PFSK-1 (cell line): ENCODE results near the gene KCNJ2. TPM values are rescaled to one million over a fixed set of nuclear protein-coding genes. Genes with fewer than 3 reads are reported as not detected.
A peak's percentile ranks its signal among the peaks of the same experiment; 100 is the strongest.

Experiments used
- FOXP2 ChIP-seq: optimal IDR thresholded peaks from 2 replicates; pipeline ENCODE3; 2011; ENCODE audit warnings: borderline replicate concordance, control low read depth, inconsistent platforms; ENCODE audit not compliant: insufficient read depth; ENCODE audit errors: extremely low read length, extremely low read depth
- POLR2AphosphoS5 ChIP-seq: IDR thresholded peaks from 2 replicates; pipeline ENCODE4 v1.6.1; 2012; ENCODE audit warnings: low read depth, mild to moderate bottlenecking, control low read depth, low read length, moderate library complexity
- REST ChIP-seq, 2 experiments: IDR thresholded peaks; 2 replicates each; pipeline versions ENCODE4 v1.6.1 to v1.8.0; 2011 to 2012; ENCODE audit warnings: low read depth in 2 of 2, low read length in 2 of 2, control low read depth in 1 of 2, inconsistent platforms in 1 of 2, mild to moderate bottlenecking in 1 of 2, moderate library complexity in 1 of 2; ENCODE audit not compliant: insufficient read depth in 1 of 2
- SIN3A ChIP-seq: IDR thresholded peaks from 2 replicates; pipeline ENCODE4 v1.6.1; 2012; ENCODE audit warnings: mild to moderate bottlenecking, low read length, moderate library complexity, borderline replicate concordance; ENCODE audit not compliant: insufficient read depth
- TAF1 ChIP-seq: IDR thresholded peaks from 2 replicates; pipeline ENCODE4 v1.6.1; 2012; ENCODE audit warnings: low read length, control low read depth, borderline replicate concordance; ENCODE audit not compliant: insufficient read depth
- polyA plus RNA-seq: library from polyadenylated mRNA; unstranded; fragments of >200 nt; gene quantifications from one replicate; pipeline ENCODE4 v1.2.1, GENCODE V29; 2012; ENCODE audit warnings: low read depth, missing spikeins; ENCODE audit not compliant: insufficient read length

The KCNJ2 gene
- 2.3 TPM for polyA plus RNA-seq

- TF ChIP-seq POLR2AphosphoS5, result peak; percentile 42; the same call in 1 of the 2 replicates
- TF ChIP-seq REST (IDR thresholded peaks at IDR 0.05; ENCODE audit: insufficient read depth in 1 of 2, low read depth in 2 of 2, low read length in 2 of 2), result no peak; a peak in 1 of 4 replicates
- TF ChIP-seq FOXP2, result peak; percentile 47
Observed at GRCh38 chr17:70168977-70169708, at the start of gene KCNJ2. KCNJ2 (plus strand) TSS chr17:70169532; CDS start chr17:70175040, 5,508 bp downstream.

GRCh38 chr17:70119545-70119944 is 49.8 kb upstream of the KCNJ2 start:
- TF ChIP-seq TAF1 (no peak), SIN3A (no peak), REST (IDR thresholded peaks at IDR 0.05; ENCODE audit: insufficient read depth in 1 of 2, low read depth in 2 of 2, low read length in 2 of 2) (no peak), POLR2AphosphoS5 (no peak), FOXP2 (no peak)

- TF ChIP-seq TAF1, result no peak
Observed at GRCh38 chr17:70119983-70120382, 49.3 kb upstream of the KCNJ2 start.

- TF ChIP-seq POLR2AphosphoS5 (no peak), SIN3A (no peak), REST (IDR thresholded peaks at IDR 0.05; ENCODE audit: insufficient read depth in 1 of 2, low read depth in 2 of 2, low read length in 2 of 2) (no peak), TAF1 (no peak), FOXP2 (no peak)
Observed at GRCh38 chr17:70120425-70120824, 48.9 kb upstream of the KCNJ2 start.

- TF ChIP-seq POLR2AphosphoS5, result no peak
- no peak for TF ChIP-seq TAF1
- no peak for TF ChIP-seq SIN3A
- TF ChIP-seq FOXP2, result no peak
- no peak for TF ChIP-seq REST (IDR thresholded peaks at IDR 0.05; ENCODE audit: insufficient read depth in 1 of 2, low read depth in 2 of 2, low read length in 2 of 2)
Observed at GRCh38 chr17:70121126-70121525, 48.2 kb upstream of the KCNJ2 start.
